ENCODE data around the gene HDAC11.

The HDAC11 gene

DNA sequence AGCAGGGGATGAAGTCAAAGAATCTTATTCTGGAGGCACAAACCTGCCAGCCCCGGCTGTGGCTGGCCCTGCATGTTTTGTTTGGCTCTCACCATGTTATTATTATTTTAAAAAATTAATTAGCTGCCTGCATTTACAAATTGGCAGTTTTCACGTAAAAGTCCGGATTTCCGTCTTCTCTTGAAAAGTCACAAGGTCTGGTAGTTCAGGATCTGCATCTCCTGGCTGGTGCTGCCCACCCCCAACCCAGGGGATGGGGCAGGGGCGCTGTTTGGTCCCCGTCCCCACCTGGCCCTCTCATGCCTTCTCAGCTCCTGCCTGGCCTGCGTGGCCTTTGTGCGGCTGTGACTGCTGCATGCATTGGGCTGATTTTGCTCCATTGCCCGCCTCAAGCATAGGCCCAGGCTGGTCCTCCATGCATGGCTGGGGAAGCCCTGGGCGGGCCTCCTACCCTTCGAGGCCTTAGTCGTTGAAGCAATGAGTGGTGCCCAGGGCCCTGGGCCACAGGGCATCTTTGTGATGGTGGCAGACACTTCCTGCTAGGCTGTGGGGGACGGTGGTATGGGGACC lies 70.8 kb downstream of the HDAC11 start:
- H3K9me3 ChIP-seq (ENCODE audit: low read length): no peaks in the 10 kb centered on the region
- peaks cover 0 to 17% of the 10 kb centered on the region in 2 donors for H3K27me3 ChIP-seq (ENCODE audit: control insufficient read depth in 1 of 2, insufficient read depth in 2 of 2, low read length in 2 of 2)
- H3K4me3 ChIP-seq (ENCODE audit: low read depth in 1 of 2, low read length in 2 of 2): peak overlapping the region in 1 of 2 donors; percentile 32
- no peak overlapping the region for H3K9ac ChIP-seq (ENCODE audit: low read length)
- no peaks in the 10 kb centered on the region for H3K36me3 ChIP-seq (ENCODE audit: insufficient read depth, low read length)
- no peak overlapping the region for H3K27ac ChIP-seq (ENCODE audit: low read depth, low read length)
- peaks cover 6% of the 10 kb centered on the region for H3K4me1 ChIP-seq (ENCODE audit: insufficient read depth, low read length)

- peaks cover 0 to 13% of the 10 kb centered on the region in 2 donors for H3K27me3 ChIP-seq (ENCODE audit: control insufficient read depth in 1 of 2, insufficient read depth in 2 of 2, low read length in 2 of 2)
- H3K9me3 ChIP-seq (ENCODE audit: low read length): no peaks in the 10 kb centered on the region
- peaks cover 1% of the 10 kb centered on the region for H3K4me1 ChIP-seq (ENCODE audit: insufficient read depth, low read length)
- no peaks in the 10 kb centered on the region for H3K36me3 ChIP-seq (ENCODE audit: insufficient read depth, low read length)
- H3K9ac ChIP-seq (ENCODE audit: low read length): no peak overlapping the region
- H3K4me3 ChIP-seq (ENCODE audit: low read depth in 1 of 2, low read length in 2 of 2): peak overlapping the region in 1 of 2 donors; percentile 2
- H3K27ac ChIP-seq (ENCODE audit: low read depth, low read length): no peak overlapping the region
Measured at GRCh38 chr3:13552857-13553652, 72.9 kb downstream of the HDAC11 start.

GRCh38 chr3:13553686-13554085 lies 73.6 kb downstream of the HDAC11 start:
- Histone ChIP-seq H3K4me1 (ENCODE audit: insufficient read depth, low read length) (no peaks in the 10 kb centered on the region), H3K36me3 (ENCODE audit: insufficient read depth, low read length) (no peaks in the 10 kb centered on the region), H3K27me3 (ENCODE audit: control insufficient read depth in 1 of 2, insufficient read depth in 2 of 2, low read length in 2 of 2) (peaks cover 0 to 6% of the 10 kb centered on the region in 2 donors), H3K9me3 (ENCODE audit: low read length) (no peaks in the 10 kb centered on the region), H3K4me3 (ENCODE audit: low read depth in 1 of 2, low read length in 2 of 2) (peak overlapping the region in 1 of 2 donors; percentile 2), H3K27ac (ENCODE audit: low read depth, low read length) (no peak overlapping the region), H3K9ac (ENCODE audit: low read length) (no peak overlapping the region)

DNA sequence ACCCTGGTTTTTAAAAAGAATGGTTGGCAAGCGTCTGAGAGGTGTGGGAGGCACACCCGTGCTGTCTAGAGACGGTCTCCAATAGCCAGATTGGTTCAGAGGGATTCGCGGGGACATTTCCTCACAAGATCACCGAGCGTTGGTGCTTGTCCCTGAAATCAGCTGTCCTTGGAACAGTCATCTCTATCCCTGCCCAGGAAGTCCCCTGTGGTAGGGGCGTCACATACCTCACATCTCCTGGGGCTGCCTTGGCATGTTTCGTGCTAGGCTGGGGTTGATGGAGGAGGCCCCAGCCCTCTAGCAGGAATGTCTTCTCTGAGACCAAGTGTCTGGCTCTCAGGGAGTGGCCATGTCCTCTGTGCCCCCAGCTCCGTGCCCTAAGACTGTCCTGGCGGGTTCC lies 75.6 kb downstream of the HDAC11 start:
- Histone ChIP-seq H3K9me3 (ENCODE audit: low read length) (no peaks in the 10 kb centered on the region), H3K9ac (ENCODE audit: low read length) (no peak overlapping the region), H3K27ac (ENCODE audit: low read depth, low read length) (no peak overlapping the region), H3K27me3 (ENCODE audit: control insufficient read depth in 1 of 2, insufficient read depth in 2 of 2, low read length in 2 of 2) (peaks cover 0 to 6% of the 10 kb centered on the region in 2 donors), H3K36me3 (ENCODE audit: insufficient read depth, low read length) (no peaks in the 10 kb centered on the region), H3K4me3 (ENCODE audit: low read depth in 1 of 2, low read length in 2 of 2) (no peak overlapping the region), H3K4me1 (ENCODE audit: insufficient read depth, low read length) (no peaks in the 10 kb centered on the region)
